ENCODE measurements around the gene RAB3C. TPM values are rescaled to one million over a fixed set of nuclear protein-coding genes. Genes with fewer than 3 reads are reported as not detected.
"Not testable (repeated sequence)": the region's sequence is repeated elsewhere in the genome, so short reads cannot be mapped to it uniquely, and the experiment has no call there.

Gene RAB3C, protein sequence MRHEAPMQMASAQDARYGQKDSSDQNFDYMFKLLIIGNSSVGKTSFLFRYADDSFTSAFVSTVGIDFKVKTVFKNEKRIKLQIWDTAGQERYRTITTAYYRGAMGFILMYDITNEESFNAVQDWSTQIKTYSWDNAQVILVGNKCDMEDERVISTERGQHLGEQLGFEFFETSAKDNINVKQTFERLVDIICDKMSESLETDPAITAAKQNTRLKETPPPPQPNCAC
- 15.1 and 30.8 TPM in 2 replicates for polyA plus RNA-seq (2014; cell fraction: cytosol; rRNA removed)
- 8.5 and 9.5 TPM in 2 replicates for polyA plus RNA-seq (2014; cell fraction: nucleus; rRNA removed)

DNA sequence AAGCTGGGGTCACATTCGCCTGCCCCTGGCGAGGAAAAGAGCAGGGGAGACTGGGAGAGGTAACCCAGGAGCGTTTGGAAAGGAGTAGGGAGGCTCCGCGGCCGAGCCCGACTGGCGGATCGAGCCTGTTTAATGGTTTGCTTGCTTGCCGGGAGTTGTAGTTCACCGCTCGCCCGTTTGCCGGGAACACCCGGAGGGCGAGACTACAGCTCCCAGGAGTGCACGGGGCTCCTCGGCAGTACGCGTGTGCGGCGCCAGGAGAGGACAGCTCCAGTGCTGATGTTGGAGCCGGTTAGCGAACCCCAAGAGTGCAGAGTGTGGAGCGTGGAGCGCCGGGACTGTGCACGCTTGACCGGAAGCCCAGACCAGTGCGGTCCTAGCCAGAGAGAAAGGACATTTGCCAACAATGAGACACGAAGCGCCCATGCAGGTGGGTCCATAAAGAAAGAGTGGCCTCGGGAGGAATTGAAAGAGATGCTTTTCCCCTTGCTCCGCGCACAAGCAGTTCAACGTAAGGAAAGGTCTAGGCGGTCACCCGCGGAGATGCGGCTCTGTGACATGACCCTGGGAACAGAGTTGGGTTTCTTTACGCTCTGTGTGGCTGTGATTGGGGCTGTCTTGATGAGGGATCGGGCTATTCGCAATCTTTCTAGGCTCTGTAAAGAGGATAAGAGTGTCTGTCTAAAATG, at the start of gene RAB3C:
RAB3C (plus strand) TSS at position 273 of the 689 bp plus-strand sequence; CDS start at position 407, 134 bp downstream.
- DNase-seq (ENCODE audit: low spot score), result peak; percentile 97

DNA sequence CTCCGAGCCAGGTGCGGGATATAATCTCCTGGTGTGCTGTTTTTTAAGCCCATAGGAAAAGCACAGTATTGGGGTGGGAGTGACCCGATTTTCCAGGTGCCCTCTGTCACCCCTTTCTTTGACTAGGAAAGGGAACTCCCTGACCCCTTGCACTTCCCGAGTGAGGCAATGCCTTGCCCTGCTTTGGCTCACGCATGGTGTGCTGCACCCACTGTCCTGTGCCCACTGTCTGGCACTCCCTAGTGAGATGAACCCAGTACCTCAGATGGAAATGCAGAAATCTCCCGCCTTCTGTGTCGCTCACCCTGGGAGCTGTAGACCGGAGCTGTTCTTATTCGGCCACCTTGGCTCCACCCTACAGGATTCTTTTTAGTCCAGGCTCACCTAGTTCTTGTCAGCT, 40.9 kb upstream of the RAB3C start:
- not testable (repeated sequence) for DNase-seq (ENCODE audit: low spot score)

DNA sequence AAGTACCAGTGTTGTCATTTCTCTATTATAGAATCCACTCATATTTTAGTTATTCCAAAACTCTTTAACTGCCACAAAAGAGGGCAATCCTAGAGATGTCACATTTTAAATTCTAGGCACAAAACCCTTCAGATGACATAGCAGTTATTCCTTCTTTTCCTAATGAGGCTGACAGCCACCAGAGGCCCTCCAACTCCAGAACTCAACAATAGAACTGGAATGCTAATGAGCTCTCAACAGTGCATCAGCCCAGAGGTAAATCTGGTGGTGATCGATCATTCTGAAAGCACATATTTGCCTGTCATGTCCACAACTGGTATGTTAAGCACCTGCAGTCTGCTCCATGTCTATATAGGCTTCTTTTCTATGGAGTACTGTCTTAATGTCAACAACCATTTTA, 40.2 kb upstream of the RAB3C start:
- no peak for DNase-seq (ENCODE audit: low spot score)

DNA sequence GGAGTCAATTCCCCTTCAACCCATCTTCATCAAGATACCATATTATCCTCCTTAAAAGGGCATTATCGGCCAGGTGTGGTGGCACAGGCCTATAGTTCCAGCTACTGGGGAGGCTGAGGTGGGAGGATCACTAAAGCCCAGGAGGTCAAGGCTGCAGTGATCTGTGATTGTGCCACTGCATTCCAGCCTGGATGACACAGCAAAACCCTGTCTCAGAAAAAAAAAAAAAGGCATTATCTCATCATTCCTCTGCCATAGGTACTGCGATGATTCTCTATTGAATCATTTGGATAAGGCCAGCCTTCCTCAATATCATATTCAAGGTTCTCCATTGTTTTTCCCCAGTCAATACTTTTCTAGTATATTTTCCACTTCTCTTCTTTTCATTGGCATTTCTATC, 39.2 kb upstream of the RAB3C start:
- DNase-seq (ENCODE audit: low spot score), result no peak

DNA sequence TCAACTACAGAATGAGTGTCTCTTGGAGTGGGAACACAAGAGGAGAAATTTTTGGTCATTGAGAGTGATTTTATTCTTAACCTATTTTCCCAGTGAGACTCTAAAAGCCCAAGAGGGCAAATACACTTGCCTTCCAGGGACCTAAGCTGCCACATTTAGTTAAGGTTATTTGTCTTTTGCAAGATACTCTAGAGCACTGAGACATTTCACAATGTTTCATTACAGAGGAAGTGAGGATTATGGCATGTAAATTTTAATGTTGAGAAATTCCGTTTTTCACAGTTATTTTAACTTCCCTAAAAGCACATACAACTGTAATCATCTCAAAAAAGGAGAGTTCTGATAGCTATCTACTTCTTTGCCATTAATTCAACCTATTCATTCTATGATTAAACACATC, 38.7 kb upstream of the RAB3C start:
- DNase-seq (ENCODE audit: low spot score), result no peak

DNA sequence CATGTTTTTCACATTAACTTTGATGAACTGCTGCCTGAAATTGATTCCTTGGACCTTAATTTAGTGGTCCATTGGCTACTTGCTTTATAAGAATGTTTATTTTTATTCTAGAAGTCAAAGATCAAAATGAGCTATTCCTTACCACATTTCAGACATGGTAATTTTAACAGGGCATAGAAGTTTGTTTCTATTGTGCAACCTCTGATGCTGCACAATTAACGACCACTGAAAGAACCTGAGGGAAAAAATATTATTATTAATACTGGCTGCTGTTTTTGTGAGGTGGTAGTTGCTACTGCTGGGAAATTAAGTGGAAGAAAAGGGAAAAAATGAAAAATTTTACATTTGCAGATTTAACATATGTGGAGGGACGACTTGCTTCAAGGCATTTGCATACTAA, 37.9 kb upstream of the RAB3C start:
- no peak for DNase-seq (ENCODE audit: low spot score)

DNA sequence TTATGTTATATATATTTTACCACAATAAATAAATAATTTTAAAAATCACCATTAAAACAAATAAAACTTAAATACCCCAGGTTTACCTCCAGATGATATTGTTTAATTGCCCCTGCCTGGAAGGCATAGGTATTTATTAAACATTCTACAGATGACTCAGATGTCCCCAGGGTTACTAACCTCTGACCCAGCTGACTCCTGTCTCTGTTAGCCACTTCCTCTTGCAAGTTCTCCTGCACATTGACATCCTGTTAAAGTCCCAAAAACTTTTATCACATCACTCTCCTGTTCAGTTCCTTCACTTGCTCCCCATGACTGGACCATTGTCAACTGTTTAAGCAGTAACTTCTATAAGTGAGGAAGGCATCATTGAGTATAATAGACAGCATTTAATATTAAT, 37.0 kb upstream of the RAB3C start:
- DNase-seq (ENCODE audit: low spot score), result no peak

DNA sequence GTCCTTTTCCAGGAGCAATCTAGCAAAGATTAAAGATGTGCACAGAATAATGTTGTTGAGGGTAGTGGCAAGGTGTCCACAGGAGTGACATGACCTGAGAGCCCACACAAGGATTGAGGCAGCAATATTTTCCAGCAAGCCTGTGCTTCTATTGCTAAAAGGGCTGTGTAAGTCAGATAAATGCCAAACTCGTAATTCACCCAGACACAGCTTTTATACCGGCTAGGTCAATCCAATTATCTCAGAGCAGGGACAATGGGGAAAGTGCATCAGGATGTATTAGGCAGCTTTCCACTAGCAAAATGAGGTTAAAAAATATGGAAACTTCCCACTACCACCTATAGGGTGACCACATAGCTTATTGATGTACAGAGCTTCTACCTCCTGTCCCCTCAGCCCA, 34.8 kb upstream of the RAB3C start:
- peak; percentile 87 for DNase-seq (ENCODE audit: low spot score)

DNA sequence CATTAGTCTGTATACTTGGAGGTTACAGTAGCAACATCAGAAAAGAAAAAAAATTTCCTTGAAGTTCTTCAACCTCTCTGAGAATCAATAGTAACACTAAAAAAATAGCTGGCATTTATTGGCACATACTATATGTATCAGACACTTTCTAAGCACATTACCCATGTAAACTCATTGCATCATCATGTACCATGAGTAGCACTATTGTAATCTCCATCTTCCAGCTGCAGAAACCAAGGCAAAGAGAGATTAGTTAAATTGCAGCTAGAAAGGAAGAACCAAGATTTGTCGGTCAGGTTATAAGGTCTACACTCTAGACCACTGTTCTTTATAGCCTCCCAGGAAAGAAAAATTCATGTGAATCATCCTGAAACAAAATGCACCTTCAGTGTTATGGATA, 31.4 kb upstream of the RAB3C start:
- DNase-seq (ENCODE audit: low spot score), result no peak

DNA sequence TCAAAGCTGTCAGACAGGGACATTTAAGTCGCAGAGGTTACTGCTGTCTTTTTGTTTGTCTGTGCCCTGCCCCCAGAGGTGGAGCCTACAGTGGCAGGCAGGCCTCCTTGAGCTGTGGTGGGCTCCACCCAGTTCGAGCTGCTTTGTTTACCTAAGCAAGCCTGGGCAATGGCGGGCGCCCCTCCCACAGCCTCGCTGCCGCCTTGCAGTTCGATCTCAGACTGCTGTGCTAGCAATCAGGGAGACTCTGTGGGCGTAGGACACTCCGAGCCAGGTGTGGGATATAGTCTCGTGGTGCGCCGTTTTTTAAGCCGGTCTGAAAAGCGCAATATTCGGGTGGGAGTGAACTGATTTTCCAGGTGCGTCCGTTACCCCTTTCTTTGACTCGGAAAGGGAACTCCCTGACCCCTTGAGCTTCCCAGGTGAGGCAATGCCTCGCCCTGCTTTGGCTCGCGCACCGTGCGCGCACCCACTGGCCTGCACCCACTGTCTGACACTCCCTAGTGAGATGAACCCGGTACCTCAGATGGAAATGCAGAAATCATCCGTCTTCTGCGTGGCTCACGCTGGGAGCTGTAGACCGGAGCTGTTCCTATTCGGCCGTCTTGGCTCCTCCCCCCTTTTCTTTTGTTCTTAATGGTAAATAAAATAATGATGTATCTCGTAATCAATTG, 25.1 kb upstream of the RAB3C start:
- DNase-seq (ENCODE audit: low spot score), result not testable (repeated sequence)

DNA sequence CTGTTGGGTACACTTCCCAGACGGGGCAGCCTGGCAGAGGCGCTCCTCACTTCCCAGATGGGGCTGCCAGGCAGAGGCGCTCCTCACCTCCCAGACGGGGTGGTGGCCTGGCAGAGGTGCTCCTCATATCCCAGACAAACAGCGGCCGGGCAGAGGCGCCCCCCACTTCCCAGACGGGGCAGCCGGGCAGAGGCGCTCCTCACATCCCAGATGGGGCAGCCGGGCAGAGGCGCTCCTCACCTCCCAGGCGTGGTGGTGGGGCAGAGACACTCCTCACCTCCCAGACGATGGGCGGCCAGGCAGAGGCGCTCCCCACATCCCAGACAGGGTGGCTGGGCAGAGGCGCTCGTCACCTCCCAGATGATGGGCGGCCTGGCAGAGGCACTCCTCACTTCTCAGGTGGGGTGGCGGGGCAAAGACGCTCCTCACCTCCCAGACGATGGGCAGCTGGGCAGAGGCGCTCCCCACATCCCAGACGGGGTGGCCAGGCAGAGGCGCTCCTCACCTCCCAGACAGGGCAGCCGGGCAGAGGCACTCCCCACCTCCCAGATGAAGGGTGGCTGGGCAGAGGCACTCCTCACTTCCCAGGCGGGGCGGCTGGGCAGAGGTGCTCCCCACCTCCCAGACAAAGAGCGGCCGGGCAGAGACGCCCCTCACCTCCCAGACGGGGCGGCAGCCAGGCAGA, 19.7 kb upstream of the RAB3C start:
- not testable (repeated sequence) for DNase-seq (ENCODE audit: low spot score)

DNA sequence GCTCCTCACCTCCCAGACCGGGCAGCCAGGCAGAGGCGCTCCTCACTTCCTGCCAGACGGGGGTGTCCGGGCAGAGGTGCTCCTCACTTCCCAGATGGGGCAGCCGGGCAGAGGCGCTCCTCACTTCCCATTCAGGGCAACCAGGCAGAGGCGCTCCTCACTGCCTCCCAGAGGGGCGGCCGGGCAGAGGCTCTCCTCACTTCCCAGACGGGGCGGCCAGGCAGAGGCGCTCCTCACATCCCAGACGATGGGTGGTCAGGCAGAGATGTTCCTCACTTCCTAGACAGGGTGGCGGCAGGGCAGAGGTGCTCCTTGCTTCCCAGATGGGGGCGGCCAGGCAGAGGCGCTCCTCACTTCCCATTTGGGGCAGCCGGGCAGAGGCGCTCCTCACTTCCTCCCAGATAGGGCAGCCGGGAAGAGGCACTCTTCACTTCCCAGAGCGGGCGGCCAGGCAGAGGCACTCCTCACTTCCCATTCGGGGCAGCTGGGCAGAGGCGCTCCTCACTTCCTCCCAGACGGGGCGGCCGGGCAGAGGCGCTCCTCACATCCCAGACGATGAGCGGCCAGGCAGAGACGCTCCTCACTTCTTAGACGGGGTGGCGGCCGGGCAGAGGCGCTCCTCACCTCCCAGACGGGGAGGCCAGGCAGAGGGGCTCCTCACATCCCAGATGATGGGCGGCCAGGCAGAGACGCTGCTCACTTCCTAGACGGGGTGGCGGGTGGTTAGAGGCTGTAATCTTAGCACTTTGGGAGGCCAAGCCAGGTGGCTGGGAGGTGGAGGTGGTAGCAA, 18.6 kb upstream of the RAB3C start:
- DNase-seq (ENCODE audit: low spot score), result not testable (repeated sequence)

DNA sequence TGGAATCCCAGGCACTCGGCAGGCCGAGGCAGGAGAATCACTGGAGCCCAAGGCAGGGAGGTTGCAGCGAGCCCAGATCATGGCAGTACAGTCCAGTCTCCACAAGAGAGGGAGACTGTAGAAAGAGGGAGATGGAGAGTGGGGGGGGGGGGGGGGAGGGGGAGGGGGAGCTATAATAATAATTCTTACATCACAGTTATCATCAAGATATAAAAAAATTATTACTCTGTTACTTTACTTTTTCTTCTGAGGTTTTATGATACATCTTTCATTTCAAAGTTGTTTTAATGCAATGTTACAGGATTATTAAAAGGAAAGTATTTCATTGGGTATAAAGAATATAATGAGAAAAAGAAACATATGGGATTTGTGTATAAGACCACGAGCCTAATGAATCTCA, 17.8 kb upstream of the RAB3C start:
- no peak for DNase-seq (ENCODE audit: low spot score)

DNA sequence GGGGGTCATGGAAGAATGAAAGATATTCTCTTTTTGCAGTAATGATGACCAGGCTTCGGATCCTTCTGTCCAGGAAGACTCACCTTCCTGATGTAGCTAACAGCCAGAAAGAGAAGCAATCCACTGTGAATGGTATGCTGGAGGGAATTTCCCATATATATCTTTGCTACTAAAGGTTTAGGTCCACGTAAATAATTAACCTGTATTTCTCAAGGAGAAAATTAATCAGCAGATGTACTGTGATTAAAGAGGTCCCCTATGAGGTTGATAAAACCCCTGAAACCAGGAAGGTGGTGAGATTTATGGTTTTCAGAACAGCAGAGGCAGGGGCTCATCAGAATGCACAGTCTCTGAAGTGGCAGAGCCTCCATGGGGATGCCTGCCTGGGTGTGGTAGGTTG, 11.4 kb upstream of the RAB3C start:
- DNase-seq (ENCODE audit: low spot score), result no peak

DNA sequence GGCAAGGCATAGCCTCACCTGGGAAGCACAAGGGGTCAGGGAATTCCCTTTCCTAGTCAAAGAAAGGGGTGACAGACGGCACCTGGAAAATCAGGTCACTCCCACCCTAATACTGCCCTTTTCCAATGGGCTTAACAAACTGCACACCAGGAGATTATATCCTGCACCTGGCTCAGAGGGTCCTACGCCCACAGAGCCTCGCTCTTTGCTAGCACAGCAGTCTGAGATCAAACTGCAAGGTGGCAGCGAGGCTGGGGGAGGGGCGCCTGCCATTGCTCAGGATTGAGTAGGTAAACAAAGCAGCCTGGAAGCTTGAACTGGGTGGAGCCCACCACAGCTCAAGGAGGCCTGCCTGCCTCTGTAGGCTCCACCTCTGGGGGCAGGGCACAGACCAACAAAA, 9.9 kb upstream of the RAB3C start:
- not testable (repeated sequence) for DNase-seq (ENCODE audit: low spot score)

DNA sequence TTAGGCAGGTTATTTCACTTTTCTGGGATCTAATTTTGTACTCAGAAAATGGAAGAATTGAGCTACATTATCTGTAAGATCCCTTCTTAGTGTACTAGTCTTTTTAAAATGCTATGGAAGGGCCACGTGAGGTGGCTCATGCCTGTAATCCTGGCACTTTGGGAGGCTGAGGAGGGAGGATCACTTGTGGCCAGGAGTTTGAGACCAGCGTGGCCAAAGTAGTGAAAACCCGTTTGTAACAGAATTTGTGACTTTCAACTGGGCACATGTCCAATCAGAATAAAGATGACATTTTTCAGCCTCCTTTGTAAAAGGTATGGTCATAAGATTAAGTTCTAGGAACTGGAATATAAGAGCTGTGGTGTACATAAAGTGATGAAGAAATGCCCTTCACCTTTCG, 3.1 kb upstream of the RAB3C start:
- no peak for DNase-seq (ENCODE audit: low spot score)

DNA sequence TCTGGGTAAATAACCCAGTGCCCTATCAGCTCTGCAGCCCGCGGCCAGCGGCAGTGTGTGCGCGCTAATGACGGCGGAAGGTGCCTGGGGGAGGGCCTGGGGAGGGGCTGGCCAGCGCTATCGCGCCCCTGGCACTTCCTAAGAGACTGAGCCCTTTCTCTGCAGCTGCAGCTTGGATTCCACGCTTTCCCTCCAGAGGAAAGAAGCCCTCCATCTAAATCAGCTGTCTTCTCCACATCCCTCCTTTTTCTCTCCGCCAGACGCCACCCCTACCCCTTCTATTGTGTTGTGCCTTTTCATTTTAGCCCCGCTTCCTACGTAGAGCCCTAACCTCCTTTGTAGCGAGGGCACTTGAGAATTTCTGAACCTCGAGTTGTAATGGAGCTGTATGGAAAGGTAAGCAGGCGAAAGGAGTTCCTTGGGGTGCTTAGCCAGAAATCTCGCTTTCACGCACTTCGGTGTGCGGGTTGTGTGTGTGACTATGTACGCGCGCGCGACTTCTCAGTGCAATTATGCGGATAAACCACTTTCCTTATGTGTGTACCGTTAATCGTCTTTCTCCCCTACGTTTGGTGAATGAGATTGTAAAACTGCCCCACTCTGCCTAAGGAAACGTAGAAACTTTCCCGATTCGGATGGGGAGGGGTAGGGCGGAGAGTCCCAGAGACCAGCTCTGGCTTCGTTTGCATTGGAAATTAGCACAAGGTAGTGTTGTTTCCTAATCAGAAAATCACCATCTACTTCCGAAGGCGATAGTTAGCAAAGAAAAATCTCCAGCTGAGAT, 664 bp upstream of the RAB3C start:
- DNase-seq (ENCODE audit: low spot score), result peak; percentile 66

DNA sequence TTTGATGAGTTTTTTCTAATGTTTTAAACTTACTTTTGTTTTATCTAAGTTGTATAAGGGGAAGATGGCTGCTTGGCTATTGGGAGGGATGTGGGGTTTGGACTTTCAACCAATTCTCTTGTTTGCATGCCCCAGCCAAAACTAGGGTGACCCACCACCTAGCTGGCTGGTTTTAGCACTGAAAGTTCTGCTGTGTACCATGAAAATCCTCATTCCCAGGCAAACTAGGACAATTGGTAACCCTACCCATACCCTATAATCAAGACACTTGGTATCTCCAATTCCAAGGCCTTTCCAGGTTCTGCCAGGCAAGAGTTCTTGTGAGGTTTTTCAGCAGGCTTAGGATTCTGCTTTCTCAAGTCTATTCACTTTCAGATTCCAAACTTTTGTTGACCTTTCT, 13.1 kb downstream of the RAB3C start:
- no peak for DNase-seq (ENCODE audit: low spot score)

DNA sequence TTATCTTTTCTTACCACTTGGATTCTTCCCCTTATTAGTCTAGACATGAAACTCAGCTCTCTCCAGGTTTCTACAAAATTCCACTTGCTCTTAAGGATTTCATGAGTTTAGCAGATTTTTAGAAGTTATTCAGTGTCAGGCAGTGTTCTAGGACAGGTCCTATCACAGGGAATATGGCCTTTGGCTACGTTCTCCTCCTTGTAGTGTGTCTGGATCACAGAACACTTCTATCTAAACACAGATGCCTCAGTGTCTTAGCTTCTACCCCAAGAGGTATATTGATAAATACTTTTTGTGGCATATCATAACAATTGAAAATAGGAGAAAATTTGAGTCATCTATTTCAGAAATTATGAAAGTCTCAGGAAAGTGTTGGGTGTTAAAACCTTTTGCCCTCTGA, 15.6 kb downstream of the RAB3C start:
- DNase-seq (ENCODE audit: low spot score), result no peak

DNA sequence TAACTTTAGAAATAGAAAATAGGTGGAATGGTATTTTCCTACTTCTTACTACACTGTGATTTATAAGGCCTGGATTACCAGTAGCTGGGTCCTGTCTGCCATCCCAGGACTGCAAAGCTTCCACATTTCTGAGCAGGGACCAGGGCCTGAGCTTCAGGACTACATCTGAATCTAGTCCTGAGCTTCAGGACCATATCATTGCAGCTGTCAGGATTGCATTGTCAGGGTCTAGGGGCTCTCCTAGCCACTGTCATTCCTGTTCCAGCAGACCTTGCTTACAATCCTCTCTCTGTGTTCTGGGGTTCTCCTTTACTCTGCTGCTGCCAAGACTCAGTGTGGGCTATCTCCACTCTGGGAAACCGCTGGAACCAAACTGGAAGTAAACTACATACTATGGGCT, 16.3 kb downstream of the RAB3C start:
- no peak for DNase-seq (ENCODE audit: low spot score)

DNA sequence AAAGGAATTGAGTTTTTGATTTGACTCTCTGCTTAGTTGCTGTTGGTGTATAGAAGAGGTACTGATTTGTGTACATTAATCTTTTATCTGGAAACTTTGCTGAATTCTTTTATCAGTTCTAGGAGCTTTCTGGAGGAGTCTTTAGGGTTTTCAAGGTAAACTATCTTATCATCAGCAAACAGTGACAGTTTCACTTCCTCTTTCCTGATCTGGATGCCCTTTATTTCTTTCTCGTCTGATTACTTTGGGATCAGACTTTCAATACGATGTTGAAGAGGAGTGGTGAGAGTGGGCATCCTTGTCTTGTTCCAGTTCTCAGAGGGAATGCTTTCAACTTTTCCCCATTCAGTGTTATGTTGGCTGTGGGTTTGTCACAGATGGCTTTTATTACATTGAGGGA, 17.7 kb downstream of the RAB3C start:
- DNase-seq (ENCODE audit: low spot score), result not testable (repeated sequence)
